ENCODE results near the gene IFT43.

GRCh38 chr14:76121089-76121748, 135.7 kb downstream of the IFT43 start:
- TF ChIP-seq POLR2AphosphoS5 (IDR thresholded peaks at IDR 0.05; ENCODE audit: low read depth, low read length) (no peak), SIN3A (IDR thresholded peaks at IDR 0.05; ENCODE audit: borderline replicate concordance, insufficient read depth, low read depth, low read length) (no peak), CTCF (IDR thresholded peaks at IDR 0.05) (no peak), REST (IDR thresholded peaks at IDR 0.05; ENCODE audit: insufficient read depth in 1 of 2, low read depth in 2 of 2, low read length in 1 of 2) (no peak)

Data from Panc1 (cell line).